ENCODE data around the gene SRRM2.

DNA sequence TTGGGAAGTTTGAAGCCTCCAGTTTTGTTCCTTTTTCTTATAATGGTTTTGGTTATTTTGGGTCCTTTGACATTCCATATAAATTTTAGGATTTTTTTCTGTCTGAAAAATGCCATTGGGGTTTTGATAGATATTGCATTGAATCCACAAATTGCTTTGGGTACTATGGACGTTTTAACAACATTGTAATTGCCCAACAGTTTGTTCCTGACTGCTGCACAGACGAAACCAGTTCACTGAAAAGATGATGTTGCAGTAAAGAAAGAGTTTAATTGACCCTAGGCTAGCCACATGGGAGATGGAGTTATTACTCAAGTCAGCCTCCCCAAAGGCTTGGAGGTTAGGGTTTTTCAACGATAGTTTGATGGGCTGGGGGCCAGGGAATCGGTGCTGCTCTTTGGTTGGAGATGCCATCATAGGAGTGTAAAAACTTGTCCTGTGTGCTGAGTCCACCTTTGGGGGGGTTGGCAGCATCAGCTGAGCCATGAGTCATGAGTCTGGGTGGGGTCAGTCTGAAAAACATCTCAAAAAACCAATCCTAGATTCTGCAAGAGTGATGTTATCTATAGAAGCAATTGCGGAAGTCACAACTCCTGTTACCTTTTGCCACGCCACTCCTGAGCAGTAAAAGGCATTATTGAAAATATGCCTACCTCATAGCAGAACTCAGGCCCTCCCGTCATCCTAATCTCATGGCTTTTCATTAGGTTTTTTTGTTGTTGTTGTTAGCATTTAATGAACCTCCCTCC lies 43.1 kb downstream of the SRRM2 start:
- no peak for TF ChIP-seq CTCF (IDR thresholded peaks at IDR 0.05)
- no peak for TF ChIP-seq POLR2AphosphoS5 (IDR thresholded peaks at IDR 0.05)
- TF ChIP-seq POLR2A (IDR thresholded peaks at IDR 0.05): no peak
